ENCODE results near the gene RHBDL2.
"Not testable (repeated sequence)": the region's sequence is repeated elsewhere in the genome, so short reads cannot be mapped to it uniquely, and the experiment has no call there.

The RHBDL2 gene

DNA sequence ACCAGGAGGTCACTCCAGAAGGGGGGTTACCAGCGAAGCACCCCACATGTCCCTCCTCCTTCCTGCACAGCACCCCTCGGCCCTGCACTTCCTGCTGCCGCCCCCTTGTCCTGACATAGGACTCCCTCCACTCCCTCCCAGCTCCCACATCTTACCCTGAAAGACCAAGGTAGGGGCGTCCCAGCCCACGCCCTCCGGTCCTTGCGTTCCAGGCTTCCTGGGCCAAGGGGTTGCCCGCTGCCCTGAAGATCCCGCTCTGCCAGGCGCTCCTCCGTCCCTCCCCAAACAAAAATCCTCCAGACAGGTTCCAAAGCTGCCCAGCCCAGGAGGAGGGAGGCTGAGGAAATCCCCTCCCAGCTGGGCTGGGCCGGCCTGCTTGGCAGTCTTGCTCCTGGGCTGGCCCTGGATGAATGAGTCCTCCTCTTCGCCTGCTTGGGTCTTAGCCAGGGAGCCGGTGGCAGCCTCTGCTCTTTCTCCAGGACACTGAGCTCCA, at the start of gene RHBDL2:
Gene RHBDL2 (minus strand): TSS at position 304 of the 493 bp plus-strand sequence. CDS start 22,618 bp downstream, outside the sequence.
- peak; percentile 76 for DNase-seq

DNA sequence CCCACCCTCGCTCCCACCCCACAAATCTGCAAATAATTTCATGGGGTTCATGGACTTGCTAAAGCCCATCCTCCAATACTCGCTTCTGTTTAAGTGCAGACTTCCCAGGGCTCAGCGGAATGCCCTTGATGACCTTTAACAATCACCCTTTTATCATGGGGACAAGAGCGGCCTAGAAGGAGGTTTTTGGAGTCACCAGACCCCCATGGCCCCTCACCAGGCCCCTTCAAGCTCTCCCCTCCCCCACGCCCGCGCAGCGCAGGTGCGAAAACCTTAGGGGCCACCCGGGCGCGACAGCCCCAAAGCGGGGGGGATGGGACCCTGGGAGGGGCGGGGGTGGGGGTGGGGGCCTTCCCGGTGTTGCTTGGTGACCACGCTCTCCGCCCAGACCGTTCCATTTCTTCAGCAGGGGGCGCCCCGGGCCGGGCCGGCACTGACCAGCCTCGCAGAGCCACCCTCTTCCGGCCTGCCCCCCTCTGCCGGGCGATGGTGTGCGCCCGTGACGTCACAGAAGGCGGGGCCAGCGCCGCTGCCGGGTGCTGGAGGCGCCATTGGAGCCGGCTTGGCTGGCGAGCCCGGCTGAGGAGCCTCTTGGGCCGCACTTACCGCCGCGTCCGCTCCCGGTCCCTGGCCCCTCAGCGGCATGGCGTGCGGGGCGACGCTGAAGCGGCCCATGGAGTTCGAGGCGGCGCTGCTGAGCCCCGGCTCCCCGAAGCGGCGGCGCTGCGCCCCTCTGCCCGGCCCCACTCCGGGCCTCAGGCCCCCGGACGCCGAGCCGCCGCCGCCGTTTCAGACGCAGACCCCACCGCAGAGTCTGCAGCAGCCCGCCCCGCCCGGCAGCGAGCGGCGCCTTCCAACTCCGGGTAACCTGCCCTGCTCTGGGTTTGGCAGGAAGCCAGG, 49.4 kb upstream of the RHBDL2 start, which contains the start of gene AKIRIN1:
Gene AKIRIN1 (plus strand): TSS at position 539 of the 900 bp plus-strand sequence. CDS start 105 bp downstream, at position 644.
- peak; percentile 99 for DNase-seq

DNA sequence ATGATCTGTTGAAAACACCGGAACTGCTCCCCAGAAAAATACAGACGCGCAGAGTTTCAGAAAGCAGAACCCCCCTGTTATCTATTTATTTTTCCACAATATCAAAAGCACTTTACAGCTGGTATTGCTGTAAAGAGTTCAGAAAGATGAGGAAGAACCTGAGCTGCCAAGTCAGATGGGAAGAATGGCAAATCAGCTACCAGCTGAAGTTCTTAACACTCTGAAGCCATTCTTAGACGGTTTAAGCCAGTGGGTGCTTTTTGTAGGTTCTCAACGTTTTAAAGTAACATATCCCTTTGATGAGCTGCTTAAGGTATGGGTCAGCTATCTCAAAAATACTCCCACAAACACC, 48.7 kb upstream of the RHBDL2 start:
- DNase-seq, result no peak

GRCh38 chr1:38989979-38990378, 48.3 kb upstream of the RHBDL2 start:
- no peak for DNase-seq

GRCh38 chr1:38979380-38979779, 37.8 kb upstream of the RHBDL2 start:
- not testable (repeated sequence) for DNase-seq

GRCh38 chr1:38978245-38978542, 36.6 kb upstream of the RHBDL2 start:
- DNase-seq, result not testable (repeated sequence)

GRCh38 chr1:38977399-38978244, 36.0 kb upstream of the RHBDL2 start:
- not testable (repeated sequence) for DNase-seq

GRCh38 chr1:38973659-38974437, 32.2 kb upstream of the RHBDL2 start:
- no peak for DNase-seq

- not testable (repeated sequence) for DNase-seq
Observed at GRCh38 chr1:38973145-38973544, 31.5 kb upstream of the RHBDL2 start.

GRCh38 chr1:38964140-38964548, 22.5 kb upstream of the RHBDL2 start:
- no peak for DNase-seq

- DNase-seq, result no peak
Observed at GRCh38 chr1:38962560-38962959, 20.9 kb upstream of the RHBDL2 start.

DNA sequence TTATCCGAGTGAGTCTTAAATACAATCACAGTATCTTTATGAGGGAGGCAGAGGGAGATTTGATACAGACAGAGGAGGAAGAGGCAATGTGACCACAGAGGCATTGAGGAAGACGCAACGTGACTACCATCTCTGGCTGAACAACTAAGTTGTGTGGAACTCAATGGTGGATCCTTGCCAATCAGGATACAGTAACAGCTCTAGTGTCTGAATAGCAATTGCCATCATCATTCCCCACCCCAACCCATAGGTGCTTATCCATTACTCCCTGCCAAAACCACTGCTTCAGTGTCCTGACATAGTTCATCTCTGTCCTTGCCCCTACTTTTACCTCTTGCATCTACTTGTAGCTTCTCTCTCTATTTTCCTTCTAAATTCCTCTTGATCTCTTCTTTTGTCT, 20.5 kb upstream of the RHBDL2 start:
- no peak for DNase-seq

- no peak for DNase-seq
Observed at GRCh38 chr1:38958967-38959366, 17.3 kb upstream of the RHBDL2 start.

GRCh38 chr1:38953433-38953860, 11.8 kb upstream of the RHBDL2 start:
- no peak for DNase-seq

DNA sequence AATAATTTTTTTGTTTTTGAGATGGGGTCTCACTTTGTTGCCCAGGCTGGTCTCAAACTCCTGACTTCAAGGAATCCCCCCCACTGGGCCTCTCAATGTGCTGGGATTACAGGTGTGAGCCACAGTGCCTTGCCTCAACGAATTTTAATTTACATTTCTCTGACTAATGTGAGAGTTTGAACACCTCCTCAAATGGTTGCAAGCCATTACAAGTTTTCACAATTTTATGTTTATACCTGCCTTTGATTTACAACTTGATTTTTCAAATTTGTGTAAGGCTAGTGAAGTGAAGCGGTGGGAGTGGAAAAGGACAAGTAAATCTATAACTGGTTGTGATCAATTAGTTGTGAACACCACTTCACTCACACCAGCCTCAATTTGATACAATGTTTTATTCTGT, 8.9 kb upstream of the RHBDL2 start:
- DNase-seq, result no peak

- no peak for DNase-seq
Observed at GRCh38 chr1:38944547-38944946, 2.9 kb upstream of the RHBDL2 start.

DNA sequence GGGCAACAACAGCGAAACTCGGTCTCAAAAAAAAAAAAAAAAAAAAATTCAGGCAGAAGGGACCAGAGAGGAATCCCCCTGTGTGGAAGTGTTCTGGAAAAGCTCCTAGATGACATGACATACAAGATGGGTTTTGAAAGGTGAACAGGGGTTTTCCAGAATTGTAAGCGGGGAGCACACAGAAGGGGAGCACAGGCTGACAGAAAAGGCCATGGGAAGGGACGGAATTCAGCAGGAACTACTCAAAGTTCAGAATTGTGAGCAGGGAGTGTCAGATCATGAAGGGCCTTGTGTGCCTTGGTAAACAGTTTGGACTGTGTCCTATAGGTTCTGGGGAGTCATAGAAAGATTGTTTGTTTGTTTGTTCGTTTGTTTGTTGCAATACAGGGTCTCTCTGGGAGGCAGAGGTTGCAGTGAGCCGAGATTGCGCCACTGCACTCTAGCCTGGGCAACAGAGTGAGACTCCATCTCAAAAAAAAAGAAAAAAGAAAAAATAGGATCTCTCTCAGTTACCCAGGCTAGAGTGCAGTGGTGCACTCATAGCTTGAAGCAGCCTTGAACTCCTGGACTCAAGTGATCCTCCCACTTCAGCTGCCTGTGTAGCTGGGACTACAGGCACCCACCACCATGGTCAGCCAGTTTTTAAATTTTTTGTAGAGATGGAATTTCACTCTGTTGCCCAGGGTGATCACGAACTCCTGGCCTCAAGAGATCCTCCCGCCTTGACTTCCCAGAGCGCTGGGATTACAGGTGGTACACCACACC, 1.2 kb upstream of the RHBDL2 start:
- no peak for DNase-seq

DNA sequence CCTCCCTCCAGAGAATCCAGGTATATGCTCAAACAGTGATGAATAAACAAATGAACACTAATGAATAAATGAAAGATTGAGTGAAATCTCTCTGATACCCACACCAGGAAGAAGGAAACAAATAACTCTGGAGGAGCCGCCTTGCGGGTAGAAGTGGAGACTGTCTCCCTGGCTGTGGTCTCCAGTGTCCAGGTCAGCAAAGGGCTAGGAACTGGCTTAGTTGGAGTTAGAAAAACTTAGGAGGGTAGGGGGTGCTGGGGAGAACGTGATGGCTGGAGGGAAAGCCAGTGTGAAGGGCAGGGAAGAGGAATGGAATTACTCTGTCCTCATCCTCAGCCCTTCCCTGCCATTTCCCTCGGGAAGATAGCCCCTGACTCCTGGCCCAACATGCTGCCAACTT, 537 bp downstream of the RHBDL2 start:
- DNase-seq, result no peak

DNA sequence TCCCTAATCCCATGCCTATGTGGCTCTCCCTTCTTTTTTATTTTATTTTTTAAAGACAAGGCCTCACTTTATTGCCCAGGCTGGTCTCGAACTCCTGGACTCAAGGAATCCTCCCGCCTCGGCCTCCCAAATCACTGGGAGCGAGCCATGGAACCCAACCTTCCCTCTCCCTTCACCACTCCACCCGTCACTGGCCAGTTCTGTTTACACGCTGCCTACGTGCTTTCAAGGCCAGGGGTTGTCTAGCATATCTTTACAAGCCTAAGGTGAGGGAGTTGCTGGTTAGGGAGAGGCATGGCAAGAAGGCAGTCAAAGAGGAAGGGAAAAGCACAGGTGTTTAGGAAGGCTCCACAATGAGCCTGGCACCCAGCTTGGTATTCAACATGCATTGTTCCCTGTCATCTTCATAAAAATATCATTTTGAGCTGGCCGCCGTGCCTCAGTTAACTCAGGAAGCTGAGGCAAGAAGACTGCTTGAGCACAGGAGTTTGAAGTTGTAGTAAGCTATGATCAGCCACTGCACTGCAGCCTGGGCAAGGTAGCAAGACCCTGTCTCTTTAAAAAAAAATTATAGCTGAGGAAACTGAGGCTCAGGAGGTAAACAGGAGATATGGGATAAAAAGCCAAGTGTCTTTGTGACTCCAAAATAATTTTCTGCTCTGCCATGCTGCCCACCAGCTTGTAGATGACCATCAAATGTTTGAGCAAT, 1.1 kb downstream of the RHBDL2 start:
- DNase-seq, result no peak

GRCh38 chr1:38938722-38939260, 2.8 kb downstream of the RHBDL2 start:
- no peak for DNase-seq

DNA sequence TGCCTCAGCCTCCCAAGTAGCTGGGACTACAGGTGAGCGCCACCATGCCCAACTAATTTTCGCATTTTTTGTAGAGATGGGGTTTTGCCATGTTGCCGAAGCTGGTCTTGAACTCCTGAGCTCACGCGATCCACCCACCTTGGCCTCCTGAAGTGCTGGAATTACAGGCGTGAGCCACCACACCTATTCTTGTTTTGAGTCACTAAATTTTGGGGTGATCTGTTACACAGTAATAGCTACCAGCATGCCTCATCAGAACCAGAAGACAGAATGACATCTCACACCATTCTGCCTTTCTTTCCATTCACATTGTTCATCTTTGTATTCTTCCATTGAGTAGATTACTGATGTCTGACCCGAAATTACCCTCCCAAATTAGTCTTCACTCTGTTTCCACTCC, 9.1 kb downstream of the RHBDL2 start:
- DNase-seq, result no peak
